CD4-positive, alpha-beta T cell treated with Interleukin-10 for 1 hour (primary cell): Measurements from ENCODE around the gene TRPM3.

Experiments
- DNase-seq: peaks from one replicate; pipeline ENCODE4 v3.0.0-alpha.2; 2020

TRPM3 gene

DNA sequence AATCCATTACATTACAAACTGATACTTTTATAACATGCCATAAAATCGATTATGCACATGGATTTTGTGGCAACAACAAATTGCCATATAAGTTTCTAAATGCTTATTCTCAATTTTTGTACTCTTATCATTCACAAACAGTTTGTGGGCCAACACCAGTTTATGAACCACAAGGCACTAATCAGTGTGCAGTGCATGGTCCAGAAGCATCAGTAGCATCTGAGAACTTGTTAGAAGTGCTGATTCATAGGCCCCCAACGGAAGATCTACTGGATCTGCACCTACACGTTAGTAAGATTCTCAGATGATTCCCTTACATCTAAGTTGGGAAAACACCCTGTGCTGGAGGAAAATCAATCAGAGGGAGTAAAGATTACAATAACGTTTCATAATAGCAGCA, 242.8 kb downstream of the TRPM3 start:
- DNase-seq: no peak

DNA sequence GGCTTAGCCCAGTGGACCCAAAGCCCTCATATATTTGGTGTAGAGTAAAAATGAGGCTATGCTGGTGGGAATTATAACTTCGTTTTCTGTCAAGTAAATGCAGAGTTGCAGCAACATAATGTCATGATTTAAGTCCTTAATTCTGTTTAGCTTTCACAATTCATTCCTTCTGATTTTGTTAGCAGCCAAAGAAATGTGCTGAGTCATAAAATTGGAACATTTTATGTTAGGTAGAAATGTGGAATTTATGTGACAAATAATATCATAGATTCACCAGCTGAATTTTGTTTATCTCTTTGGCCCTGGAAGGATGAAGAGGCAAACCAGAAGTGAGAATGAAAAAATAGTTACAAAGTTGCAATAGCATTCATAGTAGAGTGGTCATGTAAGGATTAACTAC, 247.0 kb downstream of the TRPM3 start:
- DNase-seq: no peak

DNA sequence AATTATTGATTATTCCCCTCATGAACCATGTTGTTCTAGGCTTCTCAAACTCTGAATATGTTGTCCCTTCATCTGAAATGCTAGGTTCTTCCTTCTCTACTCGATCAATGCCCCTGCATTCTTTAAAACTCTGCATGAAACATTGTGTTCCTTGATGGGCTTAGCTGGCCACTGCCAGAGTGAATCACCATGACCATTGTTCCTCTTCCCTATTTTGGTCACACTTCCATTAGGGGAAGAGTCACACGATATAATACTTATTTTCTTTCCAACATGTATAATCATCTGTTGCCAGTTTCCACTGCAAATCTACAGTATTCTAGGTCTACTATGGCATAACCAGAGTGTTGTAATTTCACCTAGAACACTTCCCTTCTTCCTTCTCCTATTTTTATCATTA, 247.9 kb downstream of the TRPM3 start:
- DNase-seq: no peak

DNA sequence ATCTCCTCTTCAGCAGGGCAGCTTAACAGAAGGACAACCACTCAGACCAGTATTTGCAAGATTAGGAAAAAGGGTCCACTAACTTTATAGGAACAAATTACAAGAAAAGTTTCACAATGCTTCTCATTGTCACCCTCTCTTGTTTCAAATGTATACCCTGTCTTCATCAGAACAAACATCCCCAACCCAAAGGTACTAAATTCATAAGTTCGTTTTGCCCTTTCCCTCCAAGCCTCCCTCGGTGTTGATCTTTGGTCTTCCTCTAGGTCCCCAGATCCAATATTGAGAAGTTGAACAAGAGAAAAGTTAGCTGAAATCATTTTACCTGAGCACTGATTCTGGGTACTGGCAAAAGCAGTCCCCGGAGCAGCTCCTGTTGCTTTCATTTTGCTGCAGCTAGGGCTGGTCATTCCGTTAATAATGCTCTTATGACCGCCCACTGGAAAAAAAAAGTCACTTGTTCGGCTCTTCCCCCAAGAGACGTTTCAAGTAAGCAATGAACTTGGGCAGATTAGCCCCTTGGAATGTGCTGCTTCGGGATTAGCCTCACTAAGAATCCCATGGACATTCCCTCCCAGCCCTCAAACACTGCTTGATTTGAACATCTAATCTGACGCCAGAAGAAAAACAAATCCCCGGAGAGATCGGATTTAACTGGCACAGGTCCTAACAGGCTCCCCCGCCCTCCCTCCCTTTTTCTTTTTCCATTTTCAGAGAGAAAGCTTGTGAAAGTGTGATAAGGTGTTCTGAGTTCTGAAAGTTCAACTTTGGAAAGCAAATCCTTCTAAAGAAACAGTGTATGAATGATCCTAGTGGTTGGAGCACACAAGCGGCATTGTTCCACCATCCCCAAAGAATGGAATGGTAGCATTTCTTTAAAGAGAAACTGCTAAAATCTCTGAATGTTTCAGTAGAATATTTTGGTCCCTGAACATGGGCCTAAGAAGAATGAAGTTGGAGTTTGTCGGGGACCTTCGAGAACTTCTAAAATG, 252.5 kb downstream of the TRPM3 start:
- no peak for DNase-seq

DNA sequence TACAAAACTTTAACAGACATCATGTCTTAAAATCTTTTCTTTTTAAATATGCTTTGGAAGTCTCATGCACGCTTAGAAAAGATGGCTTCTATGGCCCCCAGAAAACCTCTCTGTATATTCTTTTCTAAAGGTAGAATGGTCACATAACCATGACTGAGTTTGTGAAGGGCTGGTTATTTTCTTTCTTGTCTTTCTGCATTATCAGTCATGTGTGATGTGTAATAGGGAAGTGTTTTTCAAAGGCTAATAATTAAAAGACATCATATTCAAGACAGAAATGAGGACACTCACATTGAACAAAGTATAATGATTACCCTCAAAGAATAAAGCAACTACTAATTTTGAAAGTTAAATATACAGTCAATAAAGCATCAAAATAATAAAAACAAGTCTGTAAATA, 253.4 kb downstream of the TRPM3 start:
- DNase-seq: no peak

DNA sequence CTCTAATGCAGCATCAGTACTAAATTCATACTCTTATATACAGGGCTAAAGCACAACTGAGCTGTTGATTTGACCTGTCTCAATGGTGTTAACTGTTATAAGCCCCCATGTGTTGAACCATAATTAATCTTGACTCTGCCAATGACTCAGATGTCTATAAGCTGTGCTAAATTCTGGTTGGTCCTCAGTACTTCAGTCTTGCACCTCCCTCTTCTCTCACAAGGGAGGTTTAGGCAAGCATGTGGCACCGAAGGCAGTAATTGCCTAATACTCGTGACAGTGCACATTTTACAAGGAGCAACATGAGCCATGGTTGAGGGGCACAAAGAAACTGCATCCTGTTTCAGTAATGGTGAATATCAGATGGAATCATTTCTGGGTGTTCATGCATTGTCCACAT, 255.9 kb downstream of the TRPM3 start:
- no peak for DNase-seq

DNA sequence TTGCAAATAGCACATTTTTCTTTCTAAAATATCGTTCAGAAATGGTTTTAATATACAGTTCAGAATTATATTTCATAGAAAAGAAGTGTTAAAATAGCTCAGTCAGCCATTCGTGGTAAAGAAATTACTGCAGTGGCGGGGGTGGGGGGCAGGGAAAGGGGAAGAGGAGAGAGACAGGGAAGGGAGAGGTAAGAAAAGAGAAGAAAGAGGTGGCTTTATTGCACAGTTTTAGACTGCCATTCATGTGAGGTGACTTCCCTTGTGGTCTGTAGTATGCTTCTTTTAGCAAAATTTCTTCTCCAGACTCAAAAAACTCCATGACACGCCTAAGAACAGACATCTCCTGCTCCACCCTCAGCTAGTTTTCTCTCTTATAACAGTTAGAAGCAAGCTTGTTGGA, 259.6 kb downstream of the TRPM3 start:
- no peak for DNase-seq

DNA sequence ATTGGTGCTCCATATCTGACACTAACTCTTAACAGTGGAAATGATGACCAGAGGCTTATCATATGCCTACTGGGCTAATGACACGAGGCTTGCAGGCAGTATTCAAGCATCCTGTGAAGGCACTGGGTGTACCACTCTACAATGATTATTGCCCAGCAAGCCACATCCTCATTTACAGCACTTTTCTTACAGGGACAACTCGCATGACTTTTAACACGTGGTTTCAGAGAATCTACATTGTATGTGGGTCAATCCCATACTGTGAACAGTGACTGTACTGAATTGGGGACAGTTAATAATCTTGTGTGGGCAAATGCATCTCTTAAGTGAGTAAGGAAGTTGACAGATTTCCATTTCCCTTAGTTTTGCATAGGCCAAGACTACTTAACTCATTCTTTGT, 260.0 kb downstream of the TRPM3 start:
- DNase-seq: no peak

DNA sequence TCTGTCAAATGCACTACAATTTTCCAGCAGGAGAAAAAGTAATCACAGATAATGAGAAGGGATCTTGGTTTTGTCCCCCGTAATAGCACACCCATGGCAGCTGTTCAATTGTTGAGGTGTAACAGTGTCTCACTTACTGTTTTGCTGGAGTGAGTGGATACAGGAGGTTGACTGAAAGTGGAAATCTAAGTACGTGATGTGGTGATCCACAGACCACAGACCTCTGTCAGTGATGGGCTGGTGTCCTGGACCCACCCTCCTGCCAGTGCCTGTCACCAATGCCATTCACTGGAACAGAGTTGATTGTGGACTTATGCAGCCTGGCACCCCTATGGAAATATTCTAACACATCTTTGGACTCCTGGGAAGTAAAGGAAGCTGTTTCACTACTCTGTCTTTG, 261.7 kb downstream of the TRPM3 start:
- no peak for DNase-seq

DNA sequence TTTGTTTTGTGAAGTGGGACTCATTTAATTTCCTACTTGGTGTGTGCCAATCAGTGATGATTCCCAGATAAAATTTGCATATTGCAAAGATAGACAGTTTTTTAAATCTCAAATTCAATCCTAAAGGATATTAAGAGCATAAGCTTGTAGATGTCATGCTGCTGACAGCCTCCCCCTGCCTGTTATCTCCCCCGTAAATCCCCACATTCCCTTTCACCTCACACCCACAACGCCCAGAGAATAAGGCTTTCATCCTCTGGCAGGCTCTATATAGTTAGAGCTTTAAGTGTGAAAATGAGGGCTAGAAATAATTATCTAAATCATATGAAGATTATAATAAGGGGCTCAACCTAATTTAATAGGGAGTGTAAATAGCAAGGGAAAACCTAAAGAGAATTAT, 265.0 kb downstream of the TRPM3 start:
- no peak for DNase-seq

DNA sequence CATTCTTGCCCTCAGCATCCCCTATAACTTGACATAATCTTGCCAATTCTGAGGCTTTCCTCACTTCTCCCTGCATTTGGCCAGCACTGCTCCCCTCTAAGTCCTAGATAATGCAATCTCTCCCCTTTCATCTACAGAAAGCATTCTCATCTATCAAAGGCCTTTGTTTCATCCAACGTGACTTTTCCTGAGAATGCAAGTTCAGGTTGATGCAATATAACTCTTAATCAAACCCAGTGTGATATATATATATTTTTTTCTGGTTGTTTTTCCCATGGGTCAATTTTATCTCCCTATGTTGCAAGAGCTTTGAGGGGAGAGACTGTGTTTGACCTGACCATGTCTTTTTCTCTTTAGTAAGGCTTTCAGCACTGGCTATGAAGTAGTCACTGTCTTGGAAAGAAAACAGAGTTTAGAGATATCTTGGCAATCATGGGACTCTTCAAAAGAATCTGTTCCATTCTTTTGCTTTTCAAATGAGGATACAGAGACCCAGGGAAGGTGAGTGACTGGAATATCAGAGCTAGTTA, 268.6 kb downstream of the TRPM3 start:
- DNase-seq: no peak

DNA sequence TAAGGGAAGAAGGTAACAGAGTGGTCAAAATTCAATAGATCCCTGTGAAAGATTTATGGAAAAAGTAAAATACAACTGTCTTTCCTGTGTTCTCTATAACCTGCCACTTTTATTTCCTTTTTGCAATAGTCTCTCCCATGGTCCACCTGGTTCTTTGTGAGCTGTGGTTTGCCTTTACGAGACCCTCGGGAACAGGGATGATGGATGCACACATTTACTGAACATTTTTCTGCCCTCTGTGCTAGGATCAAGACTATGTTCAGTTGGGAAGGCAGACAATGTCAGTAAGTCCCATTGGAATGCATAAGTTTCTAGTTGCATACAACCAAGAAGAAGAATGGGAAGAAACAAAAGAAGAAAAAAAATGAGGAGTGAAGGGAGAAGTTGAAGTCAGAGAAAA, 281.2 kb downstream of the TRPM3 start:
- DNase-seq: no peak

DNA sequence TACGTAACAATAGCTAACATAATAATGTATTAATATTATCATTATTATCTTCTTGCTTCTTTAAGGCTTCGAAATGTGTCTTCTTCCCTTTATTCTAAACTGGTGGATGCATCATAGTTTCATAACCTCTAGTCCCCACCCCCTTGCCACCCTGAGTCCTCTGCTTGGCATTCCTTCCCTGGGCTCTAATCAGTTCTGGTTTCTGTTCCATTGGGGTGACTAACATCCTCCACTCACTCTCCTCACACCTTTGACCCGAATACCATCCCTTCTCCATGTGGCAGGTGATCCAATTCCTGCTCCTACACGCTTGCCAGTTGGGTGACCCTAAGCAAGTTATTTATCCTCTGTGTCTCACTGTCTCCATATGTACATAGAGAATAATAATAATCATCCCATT, 286.1 kb downstream of the TRPM3 start:
- DNase-seq: no peak

DNA sequence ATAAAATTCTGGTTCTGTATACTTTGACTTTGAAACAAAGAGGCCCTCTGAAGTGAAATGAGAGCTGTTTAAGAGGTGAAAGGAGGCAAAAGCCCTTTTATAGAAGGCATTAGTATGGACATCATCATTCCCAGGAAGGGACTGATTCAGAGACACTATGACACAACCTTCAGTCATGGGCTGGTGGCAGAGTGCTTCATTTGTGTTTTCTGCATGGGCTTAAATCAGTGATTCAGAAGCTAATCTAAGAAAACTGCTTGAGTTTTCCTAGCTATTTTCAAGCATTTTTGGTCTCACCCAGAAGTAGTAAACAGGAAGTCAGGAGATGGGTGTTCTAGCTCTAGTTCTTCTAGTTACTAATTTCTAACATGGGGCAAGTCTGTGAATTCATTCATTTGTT, 288.9 kb downstream of the TRPM3 start:
- no peak for DNase-seq

DNA sequence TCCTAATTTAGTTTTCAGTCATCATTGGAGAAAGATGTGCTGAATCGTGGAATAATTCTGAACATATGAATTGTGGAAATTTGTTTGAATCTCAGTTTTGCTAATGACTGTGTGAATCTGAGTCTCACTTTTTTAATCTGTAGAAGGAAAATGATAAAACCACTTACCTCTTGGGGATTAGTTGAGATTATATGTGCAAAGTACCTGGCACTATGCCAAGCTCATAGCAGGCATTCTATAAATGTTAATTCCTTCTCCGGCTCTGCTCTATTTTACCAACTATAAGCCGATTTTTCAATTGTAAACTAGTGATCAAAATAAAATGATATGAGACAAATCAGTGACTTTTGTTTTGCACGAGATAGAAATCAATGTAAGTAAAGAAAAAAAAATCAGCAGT, 290.8 kb downstream of the TRPM3 start:
- no peak for DNase-seq

DNA sequence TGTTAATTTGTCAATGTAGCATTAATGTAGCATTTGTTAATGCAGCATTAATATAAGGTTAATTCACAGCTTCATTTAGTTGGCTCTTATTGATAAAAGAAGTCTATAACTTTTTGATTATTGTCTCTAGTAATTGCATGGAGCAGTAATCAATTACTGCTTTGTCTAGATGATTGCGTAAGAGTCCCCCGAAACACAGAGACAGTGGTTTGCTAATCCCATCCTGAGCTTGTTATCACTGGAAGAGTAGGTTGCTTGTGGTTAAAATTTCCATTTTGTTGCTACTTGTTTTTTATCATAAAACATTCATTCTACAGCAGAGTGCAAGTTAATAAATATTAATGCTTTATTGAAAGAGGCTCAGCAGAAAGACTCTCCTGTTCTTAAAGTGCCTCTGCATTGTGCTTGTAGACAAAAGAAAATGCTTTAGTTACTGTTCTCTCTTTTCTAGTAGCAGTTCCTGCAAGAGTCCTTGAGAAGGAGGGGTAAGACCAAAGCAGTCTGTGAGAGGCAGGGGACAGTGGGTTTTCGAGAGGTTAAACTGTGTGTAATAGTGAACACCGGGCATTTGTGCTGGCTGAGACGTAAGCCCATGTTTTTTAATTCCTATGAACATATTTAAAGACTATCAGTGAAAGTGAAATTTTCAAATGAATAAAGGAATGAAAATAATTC, 291.7 kb downstream of the TRPM3 start:
- DNase-seq: no peak

DNA sequence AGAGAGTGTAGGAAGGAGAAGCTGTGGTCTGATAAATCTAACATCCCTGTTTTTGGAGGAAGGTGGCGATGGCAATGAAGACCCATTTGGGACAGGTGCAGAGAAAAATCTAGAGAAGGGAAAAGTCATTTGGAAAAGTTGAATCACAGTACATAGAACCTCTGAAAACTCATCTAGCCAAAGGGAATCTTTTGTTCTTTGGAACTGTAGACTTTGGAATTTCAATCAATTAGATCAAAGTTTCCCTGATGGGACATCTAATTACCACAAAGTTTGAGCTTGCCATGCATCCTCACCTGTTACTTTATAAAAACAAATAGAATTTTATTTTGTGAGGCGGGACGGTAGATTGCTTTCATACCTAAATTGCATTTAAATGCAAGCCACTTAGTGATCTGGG, 294.9 kb downstream of the TRPM3 start:
- DNase-seq: no peak

DNA sequence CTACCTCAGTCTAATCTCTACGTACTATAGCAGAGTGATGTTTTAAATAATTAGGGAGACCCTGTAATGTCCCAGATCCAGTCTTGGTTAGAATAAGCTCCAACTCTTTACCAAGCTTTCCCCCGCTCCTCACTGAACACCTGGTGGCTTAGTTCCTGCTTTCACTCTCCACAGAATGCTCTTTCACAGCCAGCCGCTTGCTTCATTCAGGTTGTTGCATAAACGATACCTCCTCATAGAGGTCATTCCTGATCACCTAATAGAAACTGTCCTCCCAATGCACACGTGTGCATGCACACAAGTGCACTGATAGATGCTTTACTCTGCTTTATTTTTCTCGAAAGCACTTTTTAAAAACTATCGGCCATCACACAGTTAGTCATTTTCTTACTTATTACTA, 298.1 kb downstream of the TRPM3 start:
- no peak for DNase-seq

DNA sequence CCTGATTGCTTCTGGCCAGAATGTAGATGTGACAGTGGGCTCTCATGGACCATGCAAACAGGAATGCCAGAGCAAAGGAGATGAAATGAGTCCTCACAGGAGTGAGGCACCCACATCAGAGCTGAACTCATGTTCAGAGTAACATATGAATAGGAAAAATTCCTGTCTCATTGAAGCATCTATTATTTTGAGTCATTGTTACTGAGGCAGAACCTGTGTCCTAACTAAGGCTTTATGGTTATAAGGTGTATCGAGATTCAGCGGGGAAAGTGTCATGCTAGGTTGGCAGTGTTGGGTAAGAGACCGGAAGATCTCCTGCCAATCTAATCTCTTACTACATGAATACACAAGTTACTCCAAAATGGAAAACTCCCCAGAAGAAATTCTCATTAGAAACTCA, 304.1 kb downstream of the TRPM3 start:
- no peak for DNase-seq

DNA sequence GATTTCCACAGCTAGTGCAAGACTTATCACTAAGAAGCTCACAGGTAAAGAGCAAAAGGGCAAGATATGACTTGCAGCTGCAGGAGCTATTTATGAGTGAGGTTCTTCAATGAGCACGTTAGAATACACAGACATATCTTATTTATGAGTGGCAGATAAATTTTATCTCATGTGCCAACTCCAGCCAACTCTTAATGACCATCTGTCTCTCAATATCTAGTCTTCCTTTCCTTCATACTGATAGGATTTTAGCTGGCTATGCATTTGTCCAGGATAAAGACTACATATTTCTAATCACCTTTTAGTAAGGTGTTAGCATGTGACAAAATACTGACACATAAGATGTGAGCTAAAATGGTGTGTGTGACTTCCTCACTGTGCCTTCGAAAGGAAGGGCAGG, 304.5 kb downstream of the TRPM3 start:
- no peak for DNase-seq

DNA sequence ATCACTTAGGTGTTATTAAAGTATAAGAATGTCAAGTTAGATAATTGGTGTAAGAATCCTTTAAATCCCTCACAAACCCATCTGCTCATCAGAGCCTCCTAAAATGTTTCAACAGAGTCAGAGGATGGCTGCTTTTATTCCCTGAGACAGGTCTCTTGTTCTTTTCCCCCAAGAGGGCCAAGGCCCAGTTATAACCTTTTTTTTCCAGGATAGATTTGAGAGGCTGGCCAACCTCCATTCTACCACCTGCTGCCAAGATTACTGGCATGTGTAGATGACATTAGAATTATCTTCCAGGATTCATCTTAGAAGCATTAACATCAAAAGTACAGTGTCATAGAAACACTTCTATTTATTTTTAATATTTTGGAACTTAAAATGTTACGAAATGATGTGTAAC, 305.1 kb downstream of the TRPM3 start:
- no peak for DNase-seq

DNA sequence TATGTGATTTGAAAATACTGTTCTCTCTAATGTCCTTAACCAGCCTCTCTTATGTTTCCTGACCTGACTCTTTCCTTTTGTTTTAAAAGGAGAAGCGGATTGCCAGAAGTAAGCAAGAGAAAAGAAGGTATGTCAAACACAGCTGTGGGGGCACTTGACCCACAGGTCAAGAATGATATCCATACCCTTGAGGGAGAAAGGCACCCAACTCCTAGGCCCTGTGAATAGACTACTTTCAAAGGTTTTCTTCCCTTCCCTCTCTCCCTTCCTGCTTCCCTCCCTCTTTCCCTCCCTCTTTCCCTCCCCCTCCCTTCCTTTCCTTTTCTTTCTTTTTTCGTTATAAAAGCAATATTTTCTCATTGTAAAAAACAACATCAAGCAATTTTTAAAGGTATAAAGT, 306.8 kb downstream of the TRPM3 start:
- DNase-seq: no peak

DNA sequence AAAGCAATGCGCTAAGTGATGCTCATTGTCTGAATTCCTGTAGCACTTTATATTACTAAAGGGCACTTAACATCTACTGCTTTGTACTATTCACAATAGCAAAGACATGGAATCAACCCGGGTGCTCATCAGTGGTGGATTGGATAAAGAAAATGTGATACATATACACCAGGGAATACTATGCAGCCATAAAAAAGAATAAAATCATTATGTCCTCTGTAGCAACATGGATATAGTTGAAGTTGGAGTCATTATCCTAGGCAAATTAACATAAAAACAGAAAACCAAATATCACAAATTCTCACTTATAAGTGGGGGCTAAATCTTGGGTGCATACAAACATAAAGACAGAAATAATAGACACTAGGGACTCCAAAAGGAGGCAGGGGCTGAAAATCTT, 308.3 kb downstream of the TRPM3 start:
- no peak for DNase-seq

DNA sequence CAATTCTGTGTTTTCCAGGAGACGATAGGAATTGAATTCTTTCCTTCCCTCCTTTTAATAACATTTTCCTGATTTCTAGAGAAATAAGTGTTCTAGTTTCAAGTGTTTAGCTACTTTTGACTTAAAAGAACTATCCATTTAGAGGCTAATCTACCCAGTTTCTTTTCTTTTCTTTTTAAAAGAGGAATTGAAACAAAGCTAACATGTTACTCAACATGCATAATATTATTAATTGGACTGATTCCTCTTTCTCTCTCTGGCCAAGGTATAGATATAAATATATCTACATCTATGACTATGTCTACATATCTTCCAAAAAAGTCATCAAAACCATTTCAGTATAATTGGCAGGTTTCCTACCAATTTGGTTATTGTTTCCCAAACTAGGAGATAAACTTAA, 309.8 kb downstream of the TRPM3 start:
- DNase-seq: no peak
